Skeletal muscle cell (primary cell): ENCODE data around the gene ENPP5.

Experiments used
- DNase-seq: peaks from one replicate; pipeline ENCODE4 v3.0.0-alpha.2; 2010; ENCODE audit warnings: low read depth
- H3K4me3 ChIP-seq: 2 replicates; pipeline ENCODE4 v1.5.1; 2011; ENCODE audit warnings: low read depth, mild to moderate bottlenecking, control low read depth, low read length, moderate library complexity

The ENPP5 gene, protein sequence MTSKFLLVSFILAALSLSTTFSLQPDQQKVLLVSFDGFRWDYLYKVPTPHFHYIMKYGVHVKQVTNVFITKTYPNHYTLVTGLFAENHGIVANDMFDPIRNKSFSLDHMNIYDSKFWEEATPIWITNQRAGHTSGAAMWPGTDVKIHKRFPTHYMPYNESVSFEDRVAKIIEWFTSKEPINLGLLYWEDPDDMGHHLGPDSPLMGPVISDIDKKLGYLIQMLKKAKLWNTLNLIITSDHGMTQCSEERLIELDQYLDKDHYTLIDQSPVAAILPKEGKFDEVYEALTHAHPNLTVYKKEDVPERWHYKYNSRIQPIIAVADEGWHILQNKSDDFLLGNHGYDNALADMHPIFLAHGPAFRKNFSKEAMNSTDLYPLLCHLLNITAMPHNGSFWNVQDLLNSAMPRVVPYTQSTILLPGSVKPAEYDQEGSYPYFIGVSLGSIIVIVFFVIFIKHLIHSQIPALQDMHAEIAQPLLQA

DNA sequence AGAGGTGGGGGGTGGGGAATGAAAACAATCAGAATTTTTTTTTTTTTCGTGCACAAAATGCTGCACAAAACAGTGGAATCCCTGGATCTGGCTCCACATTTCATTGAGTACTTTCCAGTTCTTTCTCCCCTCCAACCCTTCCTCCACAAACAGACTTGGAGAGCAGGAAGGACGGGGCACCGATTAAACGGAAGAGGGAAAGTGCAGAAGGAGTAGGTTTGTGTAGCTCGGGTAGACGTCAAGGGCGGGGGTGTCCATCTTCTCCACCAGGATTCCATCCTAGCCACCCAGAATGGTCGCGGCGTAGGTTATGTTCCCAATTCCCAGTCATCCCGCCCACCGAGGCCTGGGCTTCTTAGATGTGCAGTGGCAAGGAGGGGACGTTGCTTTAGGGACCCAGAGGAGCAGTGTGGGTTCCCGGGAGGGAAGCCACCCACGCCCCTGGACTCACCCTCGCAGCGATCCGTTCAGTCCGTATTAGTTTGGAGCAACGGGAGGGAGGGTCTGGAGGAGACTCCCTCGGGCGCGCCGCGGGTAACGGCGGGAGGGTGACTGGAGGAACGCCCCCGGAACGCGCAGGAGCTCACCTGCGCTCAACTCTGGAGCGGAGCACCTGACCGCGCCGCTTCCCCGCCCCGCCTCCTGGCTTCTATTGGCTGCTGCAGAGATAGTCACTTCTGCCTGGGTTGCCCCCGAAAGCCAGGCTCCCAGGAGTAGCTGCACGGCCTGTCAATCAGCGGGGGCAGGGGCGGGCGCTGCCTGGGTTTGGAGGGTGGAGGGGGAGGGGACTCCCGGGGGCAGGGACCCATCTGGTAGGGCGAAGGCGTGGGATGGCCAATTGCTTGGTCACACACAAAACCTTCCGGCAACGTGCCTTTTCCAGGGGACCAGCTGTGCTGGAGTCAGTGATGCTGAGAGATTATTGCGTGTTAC, at the start of gene ENPP5:
ENPP5 (minus strand) TSS at position 624 of the 933 bp plus-strand sequence. CDS start 2,718 bp downstream, outside the sequence.
- H3K4me3 ChIP-seq, result peak within 1 kb of the TSS; percentile 60
- DNase-seq, result no peak

- DNase-seq, result no peak
- H3K4me3 ChIP-seq, result no peak overlapping the region
These were observed 48.9 kb upstream of the ENPP5 start for GRCh38 chr6:46219661-46220060.

DNA sequence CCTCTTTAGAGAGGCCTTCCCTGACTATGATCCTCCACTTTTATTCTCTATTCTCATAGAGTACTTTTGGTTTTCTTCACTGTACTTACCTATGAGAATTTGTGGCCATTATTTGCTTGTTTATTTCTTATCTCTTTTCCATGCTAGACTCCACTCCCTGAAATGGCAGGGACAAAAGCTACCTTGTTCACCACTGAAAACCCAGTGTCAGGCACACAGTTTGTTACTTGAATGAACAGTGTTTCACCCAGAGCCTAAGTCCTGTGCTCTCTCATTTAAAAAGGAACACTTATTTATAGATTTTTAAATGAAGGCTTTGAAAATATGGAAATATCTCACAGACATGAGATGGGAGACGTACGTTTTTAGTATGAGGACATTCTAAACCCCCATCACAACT, 47.7 kb upstream of the ENPP5 start:
- no peak for DNase-seq
- no peak overlapping the region for H3K4me3 ChIP-seq

GRCh38 chr6:46217671-46218131, 46.9 kb upstream of the ENPP5 start:
- no peak overlapping the region for H3K4me3 ChIP-seq
- DNase-seq, result no peak

DNA sequence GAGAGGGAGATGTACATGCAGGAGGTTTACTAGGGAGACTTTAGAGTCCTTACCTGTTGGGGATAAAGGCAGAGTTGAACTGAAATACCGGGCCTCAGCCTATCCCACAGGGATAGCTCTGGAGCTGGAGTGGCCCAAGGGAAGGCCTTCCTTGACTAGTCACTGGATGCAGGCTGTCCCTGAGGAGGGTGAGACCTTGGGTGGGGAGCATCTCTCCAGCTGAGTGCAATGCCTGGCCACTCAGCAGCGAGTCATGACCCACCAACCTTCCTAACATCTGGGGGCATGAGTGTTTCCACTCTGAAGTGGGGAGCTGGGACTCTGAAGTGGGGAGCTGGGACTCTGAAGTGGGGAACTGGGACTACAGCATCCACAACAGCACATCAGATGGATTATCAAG, 46.1 kb upstream of the ENPP5 start:
- H3K4me3 ChIP-seq, result no peak overlapping the region

GRCh38 chr6:46215777-46216176, 45.0 kb upstream of the ENPP5 start:
- DNase-seq, result no peak

More for the DNA sequence above, 46.1 kb upstream of the ENPP5 start:
- DNase-seq, result no peak

GRCh38 chr6:46215213-46215612, 44.4 kb upstream of the ENPP5 start:
- no peak overlapping the region for H3K4me3 ChIP-seq
- DNase-seq, result no peak

More at GRCh38 chr6:46215777-46216176, 45.0 kb upstream of the ENPP5 start:
- H3K4me3 ChIP-seq, result no peak overlapping the region

GRCh38 chr6:46211917-46212316, 41.1 kb upstream of the ENPP5 start:
- no peak for DNase-seq

DNA sequence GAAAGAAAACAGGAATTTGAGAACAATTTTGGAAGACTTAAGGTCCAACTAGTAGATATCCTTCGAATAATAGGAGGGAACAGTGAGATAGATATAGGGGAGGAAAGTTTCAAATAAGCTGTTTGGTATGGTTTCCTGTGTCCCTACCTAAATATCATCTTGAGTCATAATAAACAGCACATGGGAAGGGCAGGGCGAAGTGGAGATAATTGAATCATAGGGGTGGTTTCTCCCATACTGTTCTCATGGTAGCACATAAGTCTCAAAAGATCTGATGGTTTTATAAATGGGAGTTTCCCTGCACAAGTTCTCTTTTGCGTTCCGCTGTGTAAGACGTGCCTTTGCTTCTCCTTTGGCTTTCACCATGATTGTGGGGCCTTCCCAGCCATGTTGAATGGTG, 39.5 kb upstream of the ENPP5 start:
- no peak for DNase-seq
- H3K4me3 ChIP-seq, result no peak overlapping the region

More at GRCh38 chr6:46211917-46212316, 41.1 kb upstream of the ENPP5 start:
- H3K4me3 ChIP-seq, result no peak overlapping the region

DNA sequence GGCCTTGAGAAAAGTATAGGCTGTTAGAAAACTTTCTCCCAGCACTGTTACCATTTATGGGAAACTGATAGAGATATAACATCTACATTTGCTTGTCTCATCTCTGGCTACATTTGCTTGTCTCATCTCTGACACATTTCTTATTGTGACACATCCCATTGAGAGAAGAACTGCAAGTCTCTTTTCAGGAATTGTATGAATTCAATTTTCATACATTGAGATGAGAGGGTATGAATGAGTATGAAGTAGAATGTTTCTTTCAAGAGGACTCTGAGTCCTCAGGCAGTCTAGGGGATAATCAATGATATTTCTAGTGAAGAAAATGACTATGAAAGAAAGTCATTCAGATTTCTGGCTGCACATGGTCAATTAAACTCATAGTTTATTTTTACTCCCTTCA, 37.5 kb upstream of the ENPP5 start:
- DNase-seq, result no peak

DNA sequence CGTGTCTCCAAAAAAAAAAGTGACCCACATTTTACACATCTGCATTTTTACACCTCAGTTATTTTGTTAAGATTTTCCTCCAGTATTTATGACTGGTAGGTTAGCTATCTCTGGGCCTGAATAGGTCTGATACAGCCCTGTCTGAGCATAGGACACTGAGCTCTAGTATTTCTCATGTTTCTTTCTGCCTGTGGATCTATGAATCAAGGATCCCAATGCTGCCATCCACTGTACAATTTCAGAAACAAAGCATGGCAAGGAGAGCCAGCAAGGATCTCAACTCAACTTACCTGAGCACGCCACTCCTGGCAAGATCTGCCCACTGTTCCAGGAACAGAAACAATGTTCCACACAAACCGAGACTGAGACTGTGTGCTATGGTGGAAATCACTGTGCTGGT, 36.4 kb upstream of the ENPP5 start:
- no peak overlapping the region for H3K4me3 ChIP-seq
- DNase-seq, result no peak

More for the DNA sequence above, 37.5 kb upstream of the ENPP5 start:
- H3K4me3 ChIP-seq, result no peak overlapping the region

DNA sequence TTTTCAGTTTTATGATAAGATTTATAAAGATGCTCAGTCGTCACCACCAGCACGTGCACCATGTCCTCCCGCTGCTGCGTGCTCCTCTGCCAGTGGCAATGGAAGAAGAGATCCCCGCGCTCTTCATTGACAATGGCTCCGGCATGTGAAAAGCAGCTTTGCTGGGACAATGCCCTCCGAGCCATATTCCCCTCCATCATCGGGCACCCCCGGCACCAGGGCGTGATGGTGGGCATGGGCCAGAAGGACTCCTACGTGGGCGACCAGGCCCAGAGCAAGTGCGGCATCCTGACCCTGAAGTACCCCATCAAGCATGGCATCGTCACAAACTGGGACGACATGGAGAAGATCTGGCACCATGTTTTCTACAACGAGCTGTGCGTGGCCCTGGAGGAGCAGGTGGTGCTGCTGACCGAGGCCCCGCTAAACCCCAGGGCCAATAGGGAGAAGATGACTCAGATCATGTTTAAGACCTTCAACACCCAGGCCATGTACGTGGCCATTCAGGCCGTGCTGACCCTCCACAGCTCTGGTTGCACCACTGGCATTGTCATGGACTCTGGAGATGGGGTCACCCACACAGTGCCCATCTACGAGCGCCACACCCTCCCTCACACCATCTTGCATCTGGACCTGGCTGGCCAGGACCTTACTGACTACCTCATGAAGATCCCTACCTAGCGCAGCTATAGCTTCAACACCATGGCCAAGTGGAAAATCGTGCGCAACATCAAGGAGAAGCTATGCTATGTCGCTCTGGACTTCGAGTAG, 34.3 kb upstream of the ENPP5 start:
- no peak for DNase-seq
- H3K4me3 ChIP-seq, result no peak overlapping the region

DNA sequence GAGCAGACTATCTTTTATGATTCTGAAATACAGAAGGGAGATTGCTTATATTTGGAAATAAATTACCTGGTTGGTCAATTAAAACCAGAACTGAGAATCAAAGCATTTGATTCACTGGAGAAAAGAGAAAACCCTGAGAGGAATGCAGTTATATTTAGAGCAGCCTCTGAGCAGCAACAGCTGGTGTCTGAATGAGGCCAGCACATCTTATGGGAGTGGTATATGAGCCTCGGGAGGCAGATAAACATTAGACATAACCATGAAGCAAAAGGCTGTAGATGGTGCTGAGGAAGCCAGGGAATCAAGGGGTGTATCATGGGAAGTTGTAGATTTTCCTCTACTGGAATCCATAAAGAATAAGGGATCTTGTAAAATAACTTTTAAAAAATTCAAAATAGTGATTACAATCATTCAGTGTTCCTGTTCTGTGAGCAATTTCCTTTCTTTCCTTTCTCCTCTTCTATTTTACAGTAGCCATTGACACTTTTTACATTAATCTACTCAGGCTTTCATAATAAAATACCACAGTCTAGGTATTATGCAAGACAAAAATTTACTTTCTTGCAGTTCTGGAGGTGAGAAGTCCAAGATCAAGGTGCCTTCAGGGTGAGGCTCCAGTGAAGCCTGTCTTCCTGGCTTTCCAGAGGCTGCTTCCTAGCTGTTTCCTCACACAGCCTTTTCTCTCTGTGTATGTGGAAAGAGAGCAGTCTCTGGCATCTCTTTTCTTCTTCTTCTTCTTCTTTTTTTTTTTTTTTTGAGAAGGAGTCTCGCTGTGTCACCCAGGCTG, 32.8 kb upstream of the ENPP5 start:
- no peak overlapping the region for H3K4me3 ChIP-seq
- no peak for DNase-seq

- no peak for DNase-seq
- no peak overlapping the region for H3K4me3 ChIP-seq
These were observed 30.9 kb upstream of the ENPP5 start for GRCh38 chr6:46201702-46202101.

GRCh38 chr6:46199387-46199786, 28.6 kb upstream of the ENPP5 start:
- H3K4me3 ChIP-seq, result no peak overlapping the region
- DNase-seq, result peak; percentile 38

- H3K4me3 ChIP-seq, result no peak overlapping the region
- peak; percentile 75 for DNase-seq
These were observed 21.2 kb upstream of the ENPP5 start for GRCh38 chr6:46191961-46192360.

DNA sequence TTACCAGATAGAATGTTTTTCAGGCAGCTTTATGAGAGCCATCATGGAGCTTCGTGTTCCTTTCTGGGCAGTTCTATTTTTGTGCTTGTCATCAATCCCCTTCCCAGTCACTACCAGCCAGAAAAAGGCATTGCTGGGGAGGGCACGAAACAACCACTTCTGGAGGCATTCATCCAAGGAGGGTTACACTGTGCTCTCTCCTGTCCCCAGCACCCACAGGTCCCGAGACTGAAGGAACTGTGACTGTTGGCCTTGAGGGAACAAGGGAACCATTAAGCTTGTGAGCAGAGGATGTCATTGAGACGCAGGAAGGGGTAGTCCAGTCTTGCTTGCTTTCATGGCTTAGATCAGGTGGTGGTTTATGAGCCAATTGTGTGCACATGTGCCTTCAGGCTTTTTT, 20.1 kb upstream of the ENPP5 start:
- H3K4me3 ChIP-seq, result no peak overlapping the region
- no peak for DNase-seq

DNA sequence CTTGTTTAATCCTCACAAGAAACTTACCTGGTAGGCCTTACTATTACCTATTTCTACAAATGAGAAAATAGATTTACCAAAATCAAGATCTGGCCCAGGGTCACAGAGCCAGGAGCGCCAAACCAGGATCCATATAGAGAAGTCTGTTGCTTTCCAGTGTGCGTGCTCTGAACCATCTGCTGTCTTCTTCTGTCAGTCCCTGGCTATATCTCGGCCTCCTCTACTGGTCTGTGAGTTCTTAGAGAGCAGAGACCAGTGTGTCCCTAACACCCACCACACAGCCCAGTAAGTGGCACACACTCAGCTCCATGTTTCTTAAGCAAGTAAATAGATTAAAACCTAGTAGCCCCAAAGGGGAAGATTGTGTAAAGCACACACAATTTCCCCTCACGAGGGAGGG, 18.9 kb upstream of the ENPP5 start:
- no peak for DNase-seq
- H3K4me3 ChIP-seq, result no peak overlapping the region

- DNase-seq, result peak; percentile 15
These were observed 15.8 kb upstream of the ENPP5 start for GRCh38 chr6:46186583-46186982.

More at GRCh38 chr6:46186583-46186982, 15.8 kb upstream of the ENPP5 start:
- H3K4me3 ChIP-seq, result no peak overlapping the region
